Measurements from ENCODE around the gene PURB.
"Not testable (repeated sequence)": the region's sequence is repeated elsewhere in the genome, so short reads cannot be mapped to it uniquely, and the experiment has no call there.

The PURB gene

DNA sequence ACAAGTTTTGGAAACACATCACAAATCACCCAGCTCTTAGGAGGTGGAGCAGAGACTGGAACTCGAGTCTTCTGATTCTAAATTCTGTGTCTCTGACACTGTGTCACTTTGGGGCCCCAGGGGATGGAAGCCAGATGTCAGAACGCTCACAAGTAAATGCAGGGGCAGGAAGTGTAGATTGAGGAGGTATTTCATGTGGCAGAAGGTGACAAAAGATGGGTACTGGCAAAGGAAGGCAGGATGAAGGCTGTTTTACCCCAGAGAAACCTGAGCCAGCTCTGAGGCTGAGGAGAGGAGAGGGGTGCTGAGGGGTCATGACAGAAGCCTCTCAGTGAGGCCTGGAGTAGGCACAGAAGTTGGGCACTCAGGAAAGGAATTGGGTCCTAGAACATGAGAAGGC lies 6.0 kb upstream of the PURB start:
- no peak for DNase-seq (ENCODE audit: low read depth)

DNA sequence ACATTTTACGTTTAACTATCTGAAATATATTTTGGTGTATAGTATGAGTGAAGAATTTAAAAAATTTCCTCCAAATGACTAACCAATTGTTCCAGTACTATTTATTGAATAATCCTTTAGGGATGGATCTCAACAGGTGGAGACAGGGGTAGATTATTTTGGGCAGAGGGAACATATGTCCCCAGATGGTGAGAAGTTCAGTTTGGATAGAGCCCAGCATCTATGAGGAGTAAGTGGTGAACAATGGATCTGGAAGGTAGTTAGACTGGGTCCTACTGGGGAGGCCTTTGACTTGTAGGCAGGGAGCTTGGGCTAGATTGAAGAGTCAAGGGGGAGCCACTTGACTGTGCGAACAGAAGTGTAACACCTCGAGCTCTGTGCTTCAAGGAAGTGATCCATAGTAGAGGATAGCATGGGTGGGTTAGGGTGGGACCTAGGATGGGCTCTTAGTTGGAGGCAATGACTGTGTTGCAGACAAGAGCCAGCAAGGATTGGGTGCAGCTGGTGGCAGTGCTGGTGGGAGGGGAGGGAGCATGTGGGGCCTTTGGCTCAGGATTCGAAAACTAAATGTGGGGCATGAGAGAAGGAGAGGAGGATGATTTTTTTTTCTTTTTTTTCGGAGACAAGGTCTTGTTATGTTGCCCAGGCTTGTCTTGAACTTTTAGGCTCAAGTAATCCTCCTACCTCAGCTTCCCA lies 3.9 kb upstream of the PURB start:
- DNase-seq (ENCODE audit: low read depth): no peak

DNA sequence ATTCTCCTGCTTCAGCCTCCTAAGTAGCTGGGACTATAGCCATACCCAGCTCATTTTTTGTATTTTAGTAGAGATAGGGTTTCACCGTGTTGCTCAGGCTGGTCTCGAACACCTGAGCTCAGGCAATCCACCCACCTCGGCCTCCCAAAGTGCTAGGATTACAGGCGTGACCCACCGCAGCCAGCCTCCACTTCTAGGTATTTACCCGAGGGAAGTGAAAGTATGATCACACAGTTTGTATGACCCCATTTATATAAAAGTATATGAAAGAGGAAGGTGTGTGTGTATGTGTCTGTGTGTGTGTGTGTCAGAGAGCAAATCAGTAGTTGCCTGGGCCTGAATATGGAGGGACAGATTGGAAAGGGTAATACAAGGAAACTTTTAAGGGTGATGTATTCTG lies 2.0 kb upstream of the PURB start:
- DNase-seq (ENCODE audit: low read depth): no peak

DNA sequence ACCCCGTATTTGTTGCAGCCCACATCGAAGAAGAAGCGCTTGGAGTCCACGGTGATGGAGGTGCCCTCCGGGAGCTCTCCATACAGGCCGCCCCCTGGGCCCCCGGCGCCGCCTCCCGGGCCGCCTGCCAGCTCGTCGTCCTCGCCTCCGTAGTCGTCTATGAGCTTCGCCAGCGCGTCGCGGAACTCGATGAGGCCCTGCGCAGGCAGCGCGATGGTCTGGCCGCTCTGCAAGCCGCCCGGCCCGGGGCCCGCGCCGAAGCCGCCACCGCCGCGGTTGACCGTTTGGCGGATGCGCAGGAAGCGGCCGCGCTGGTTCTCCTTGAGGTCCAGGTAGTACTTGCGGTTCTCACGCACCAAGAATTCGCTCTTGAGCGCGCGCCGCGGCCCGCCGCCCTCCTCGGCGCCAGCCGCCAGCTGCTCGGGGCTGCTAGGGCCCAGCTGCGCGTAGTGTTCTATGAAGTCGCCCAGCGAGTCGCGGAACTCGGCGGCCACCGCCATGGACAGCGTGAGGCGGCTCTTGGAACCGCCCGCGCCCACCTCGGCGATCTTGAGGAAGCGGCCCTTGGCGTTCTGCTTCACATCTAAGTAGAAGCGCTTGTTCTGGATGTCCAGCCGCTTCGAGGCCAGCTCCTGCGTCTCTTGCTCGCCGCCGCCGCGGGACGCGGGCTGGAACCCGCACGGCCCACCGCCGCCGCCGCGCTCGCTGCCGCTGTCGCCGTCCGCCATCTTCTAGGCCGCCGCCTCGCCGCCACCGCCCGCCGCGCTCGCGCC lies 523 bp downstream of the PURB start:
- DNase-seq (ENCODE audit: low read depth): peak; percentile 37

DNA sequence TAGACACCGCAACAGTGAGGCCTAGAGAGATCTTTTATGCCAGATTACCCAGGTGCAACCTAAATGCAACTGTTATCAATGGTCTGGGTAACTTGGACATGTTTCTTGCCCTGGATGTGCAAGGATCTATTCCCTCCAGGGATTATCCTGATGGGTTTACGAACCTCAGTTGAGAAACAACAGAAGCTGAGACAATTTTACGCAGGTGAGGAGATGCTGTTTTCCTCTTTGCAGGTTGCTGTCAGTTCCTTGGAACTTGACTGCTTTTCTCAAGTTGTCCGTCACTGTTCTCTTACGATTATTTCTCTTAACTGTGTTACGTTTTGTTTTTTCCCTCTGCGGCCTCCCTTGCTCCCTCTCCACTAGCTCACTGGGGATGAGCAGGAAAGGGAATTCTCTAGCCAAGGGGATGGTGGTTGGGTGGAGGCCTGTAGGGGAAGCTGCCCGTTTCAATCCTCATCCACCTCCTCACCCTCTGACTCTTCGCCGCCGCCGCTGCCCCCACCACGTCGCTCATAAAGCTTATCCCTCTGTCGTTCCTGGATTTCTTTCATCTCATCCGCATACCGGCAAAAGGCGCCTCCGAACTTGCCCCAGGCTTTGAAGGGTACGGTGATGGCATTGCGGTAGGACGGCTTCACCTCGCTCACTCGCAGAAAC lies 1.2 kb downstream of the PURB start:
- DNase-seq (ENCODE audit: low read depth): no peak

DNA sequence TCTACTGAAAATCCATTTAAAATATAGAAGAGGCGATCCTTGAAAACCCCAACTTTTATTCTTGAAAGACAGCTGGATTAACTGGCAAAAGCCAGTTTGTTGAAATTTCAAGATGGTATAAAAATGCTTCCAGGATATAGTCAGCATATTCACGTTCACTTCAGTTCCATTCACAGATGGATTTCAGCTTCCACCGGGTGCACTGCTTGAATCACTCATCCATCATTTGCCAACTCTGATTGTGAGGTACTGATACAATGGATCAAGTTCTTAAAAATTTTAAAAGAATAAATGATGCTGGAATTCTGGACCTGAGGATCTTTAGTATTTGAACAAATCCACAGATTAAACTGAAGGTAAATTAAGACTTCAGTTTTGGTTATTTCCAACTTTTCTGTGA lies 2.4 kb downstream of the PURB start:
- no peak for DNase-seq (ENCODE audit: low read depth)

DNA sequence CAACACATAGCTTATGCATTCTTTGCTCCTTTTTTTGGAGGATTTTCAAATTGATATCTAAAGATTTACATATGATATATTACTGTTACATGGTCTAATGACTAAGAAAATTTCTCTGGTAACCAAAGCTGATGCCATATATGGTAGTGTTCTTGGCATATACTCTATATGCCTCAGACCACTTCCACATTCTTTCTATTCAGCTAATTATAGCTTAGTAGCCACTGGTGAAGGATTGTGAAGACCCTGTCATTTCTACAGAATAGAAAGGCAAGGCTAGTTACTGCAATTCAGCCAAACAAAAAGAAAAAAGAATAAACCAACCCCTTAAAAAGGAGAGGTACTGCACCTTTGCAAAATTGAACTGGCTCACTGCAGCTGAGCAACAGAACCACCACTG lies 3.7 kb downstream of the PURB start:
- DNase-seq (ENCODE audit: low read depth): no peak

DNA sequence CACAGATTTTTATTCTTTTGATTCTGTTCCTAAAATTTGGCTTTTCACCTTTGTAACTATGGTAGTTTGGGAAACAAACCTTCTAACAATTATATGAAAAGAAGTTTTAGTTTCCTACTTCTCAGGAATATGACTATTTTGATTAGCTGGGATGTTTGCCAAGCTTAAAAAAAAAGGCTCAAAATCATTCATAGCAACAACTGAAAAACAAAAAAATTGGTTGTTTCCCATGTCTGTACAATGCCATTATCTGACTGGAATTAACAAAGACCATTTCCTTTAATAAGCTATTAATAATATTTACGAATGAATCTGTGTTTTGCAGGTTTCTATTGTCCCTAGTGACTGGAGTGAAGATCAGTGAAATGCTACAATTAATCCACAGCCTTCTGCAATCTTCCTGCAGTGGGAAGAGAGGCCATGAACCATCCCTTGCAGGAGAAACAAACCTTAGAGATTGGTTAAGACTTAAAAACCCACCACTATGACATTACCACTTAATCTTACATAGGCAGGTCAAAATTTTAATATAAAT lies 4.2 kb downstream of the PURB start:
- DNase-seq (ENCODE audit: low read depth): no peak

DNA sequence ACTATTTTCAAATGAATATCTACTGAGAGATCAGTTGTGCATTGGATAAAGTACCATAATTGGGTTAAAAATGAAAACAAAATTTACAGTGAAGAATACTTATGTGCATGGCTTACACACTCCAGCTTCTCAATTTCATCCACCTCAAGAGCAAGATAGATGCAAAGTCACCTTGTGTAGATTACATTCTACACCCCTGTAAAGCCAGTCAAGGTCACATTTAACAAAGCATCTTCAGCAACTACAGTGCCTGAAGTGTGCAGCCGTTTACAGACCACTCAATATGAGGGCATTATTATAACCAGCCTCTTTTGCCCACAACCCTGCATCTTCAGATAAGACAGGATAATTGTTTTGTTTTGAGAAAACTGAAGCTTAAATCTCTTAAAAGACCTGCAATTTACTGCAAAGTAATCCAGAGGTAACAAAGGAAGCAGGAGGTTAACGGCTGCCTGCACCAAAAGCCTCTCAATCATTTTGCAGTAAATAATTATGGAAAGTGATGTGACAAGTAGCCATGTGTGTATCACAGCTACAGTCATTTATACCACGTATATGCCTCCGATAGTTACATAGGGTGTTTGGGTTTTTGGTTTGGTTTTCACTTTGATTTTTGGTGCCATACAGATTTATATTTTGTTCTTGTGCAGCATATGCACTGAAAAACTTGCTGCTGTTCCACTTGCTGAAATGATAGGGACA lies 4.9 kb downstream of the PURB start:
- DNase-seq (ENCODE audit: low read depth): no peak

DNA sequence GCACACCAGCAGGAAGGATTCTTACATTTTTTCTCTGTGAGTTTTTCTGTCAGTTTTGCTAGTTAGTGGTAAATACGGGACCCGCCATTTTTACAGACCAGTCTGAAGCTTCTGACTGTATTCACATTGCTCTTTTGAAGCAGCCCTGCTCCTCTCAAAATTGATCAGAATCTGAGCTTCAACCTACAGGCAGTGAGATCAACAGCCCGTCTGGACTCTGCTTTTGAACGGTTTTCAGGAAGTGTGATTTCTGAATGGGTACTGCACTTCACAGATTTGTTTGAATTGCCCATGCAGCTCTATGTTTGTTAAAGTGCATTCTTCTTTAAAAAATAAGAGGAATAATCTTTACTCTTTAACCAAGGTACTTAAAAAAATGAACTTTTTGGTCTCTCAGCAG lies 8.9 kb downstream of the PURB start:
- DNase-seq (ENCODE audit: low read depth): no peak

DNA sequence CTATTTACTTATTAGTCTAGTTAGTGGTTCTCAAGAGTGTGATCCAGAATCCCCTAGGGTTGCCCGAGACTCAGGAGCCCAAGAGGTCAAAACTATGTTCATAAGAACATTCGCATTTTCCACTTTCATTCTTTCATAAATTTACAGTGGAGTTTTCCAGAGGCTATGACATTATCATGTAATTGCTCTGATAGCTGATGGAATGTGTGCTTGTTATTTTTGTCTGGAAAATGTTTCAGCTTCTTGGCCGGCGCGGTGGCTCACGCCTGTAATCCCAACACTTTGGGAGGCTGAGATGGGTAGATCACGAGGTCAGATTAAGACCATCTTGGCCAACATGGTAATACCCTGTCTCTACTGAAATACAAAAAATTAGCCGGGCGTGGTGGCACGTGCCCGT lies 10.1 kb downstream of the PURB start:
- DNase-seq (ENCODE audit: low read depth): no peak

DNA sequence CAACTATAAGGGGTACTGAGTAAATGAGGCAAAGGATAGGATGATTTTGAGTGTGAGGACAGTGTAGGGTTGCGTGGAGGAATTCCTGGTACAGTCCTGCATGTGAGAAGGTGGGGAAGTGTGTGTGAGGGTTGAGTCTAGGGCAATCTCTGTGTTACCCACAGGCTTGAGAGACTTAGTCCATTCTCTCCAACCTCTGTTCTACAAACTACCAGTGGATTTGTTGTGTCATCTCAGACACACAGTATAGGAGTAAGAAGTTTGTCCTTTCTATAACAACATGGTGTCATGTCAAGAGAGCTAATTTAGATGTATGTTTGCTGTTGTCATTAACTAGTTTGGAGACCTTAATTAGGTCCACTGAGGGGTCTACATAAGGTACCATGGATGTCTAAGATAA lies 12.5 kb downstream of the PURB start:
- DNase-seq (ENCODE audit: low read depth): no peak

DNA sequence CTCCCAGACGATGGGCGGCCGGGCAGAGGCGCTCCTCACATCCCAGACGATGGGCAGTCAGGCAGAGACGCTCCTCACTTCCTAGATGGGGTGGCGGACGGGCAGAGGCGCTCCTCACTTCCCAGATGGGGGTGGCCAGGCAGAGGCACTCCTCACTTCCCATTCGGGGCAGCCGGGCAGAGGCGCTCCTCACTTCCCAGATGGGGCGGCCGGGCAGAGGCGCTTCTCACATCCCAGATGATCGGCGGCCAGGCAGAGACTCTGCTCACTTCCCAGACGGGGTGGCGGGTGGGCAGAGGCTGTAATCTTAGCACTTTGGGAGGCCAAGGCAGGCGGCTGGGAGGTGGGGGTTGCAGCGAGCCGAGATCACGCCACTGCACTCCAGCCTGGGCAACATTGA lies 13.4 kb downstream of the PURB start:
- DNase-seq (ENCODE audit: low read depth): not testable (repeated sequence)

DNA sequence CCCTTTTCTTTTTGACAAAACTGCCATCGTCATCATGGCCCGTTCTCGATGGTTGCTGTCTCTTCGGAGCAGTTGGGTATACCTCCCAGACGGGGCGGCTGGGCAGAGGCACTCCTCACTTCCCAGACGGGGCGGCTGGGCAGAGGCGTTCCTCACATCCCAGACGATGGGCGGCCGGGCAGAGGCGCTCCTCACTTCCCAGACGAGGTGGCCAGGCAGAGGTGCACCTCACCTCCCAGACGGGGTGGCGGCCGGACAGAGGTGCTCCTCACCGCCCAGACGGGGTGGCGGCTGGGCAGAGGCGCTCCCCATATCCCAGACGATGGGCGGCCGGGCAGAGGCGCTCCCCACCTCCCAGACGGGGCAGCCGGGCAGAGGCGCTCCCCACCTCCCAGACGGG lies 14.6 kb downstream of the PURB start:
- DNase-seq (ENCODE audit: low read depth): not testable (repeated sequence)

DNA sequence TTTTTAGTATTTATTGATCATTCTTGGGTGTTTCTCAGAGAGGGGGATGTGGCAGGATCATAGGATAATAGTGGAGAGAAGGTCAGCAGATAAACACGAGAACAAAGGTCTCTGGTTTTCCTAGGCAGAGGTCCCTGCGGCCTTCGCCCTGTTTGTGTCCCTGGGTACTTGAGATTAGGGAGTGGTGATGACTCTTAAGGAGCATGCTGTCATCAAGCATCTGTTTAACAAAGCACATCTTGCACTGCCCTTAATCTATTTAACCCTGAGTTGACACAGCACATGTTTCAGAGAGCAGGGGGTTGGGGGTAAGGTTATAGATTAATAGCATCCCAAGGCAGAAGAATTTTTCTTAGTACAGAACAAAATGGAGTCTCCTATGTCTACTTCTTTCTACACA lies 15.0 kb downstream of the PURB start:
- not testable (repeated sequence) for DNase-seq (ENCODE audit: low read depth)

DNA sequence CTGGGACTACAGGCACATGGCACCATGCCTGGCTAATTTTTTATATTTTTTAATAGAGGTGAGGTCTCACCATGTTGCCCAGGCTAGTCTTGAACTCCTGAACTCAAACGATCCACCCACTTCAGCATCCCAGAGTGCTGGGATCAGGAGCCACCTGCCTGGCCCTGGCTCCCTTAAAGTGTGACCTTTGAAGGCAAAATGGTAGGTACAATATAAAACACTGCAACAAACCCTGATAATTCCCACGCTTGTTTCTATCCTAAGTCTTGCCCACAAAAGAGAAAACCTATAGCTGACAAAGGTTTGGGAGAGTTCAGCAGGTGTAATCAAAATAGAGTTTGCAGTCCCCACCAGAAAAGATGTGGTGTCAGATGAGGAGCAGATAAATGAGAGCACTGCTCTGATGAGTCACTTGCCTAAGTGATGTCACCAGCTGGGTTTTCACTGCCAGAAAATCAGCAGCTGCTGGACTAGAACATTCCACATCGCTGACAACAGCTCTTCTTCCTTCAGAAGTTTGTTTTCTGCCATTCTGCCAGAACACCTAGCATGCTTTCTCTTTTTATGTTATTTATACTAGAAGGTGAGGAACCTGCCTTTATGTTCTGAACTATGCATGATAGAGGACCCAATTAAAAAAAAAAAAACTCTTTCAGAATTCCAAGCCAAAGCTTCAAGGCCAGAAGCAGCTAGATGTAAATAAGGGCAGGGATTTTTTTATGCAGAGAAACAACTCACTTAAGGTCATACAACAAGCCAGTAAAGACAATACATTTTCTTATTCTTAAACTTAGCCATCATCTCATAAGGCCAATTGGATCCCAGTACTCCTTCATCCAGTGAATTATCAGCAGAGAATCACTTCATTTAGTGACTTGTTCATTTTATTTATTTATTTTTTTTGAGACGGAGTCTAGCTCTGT lies 18.0 kb downstream of the PURB start:
- no peak for DNase-seq (ENCODE audit: low read depth)

DNA sequence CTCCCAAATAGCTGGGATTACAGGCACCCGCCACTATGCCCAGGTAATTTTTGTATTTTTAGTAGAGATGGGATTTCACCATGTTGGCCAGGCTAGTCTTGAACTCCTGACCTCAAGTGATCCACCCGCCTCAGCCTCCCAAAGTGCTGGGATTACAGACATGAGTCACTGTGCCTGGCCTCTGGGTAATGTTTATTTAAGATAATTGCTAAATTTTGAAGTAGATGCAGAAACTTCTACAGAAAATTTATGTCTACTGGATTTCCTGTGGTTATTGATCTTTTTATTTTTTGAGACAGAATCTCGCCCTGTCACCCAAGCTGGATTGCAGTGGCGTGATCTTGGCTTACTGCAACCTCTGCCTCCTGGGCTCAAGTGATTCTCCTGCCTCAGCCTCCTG lies 23.4 kb downstream of the PURB start:
- DNase-seq (ENCODE audit: low read depth): not testable (repeated sequence)

DNA sequence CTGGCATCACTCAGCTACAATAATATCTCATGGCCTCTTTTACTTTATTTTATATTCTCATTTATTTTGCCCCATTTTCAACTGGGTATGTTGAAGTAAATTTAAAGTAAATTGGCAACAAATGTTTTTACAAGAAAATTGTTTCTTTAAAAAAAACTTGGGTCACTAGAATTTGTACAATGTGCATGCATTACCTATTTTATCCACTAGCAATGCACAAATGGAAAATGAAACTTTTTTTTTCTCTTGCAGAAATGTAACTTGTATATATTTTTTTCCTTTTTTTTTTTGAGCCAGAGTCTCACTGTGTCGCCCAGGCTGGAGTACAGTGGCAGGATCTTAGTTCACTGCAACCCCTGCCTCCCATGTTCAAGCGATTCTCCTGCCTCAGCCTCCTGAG lies 27.2 kb downstream of the PURB start:
- no peak for DNase-seq (ENCODE audit: low read depth)

DNA sequence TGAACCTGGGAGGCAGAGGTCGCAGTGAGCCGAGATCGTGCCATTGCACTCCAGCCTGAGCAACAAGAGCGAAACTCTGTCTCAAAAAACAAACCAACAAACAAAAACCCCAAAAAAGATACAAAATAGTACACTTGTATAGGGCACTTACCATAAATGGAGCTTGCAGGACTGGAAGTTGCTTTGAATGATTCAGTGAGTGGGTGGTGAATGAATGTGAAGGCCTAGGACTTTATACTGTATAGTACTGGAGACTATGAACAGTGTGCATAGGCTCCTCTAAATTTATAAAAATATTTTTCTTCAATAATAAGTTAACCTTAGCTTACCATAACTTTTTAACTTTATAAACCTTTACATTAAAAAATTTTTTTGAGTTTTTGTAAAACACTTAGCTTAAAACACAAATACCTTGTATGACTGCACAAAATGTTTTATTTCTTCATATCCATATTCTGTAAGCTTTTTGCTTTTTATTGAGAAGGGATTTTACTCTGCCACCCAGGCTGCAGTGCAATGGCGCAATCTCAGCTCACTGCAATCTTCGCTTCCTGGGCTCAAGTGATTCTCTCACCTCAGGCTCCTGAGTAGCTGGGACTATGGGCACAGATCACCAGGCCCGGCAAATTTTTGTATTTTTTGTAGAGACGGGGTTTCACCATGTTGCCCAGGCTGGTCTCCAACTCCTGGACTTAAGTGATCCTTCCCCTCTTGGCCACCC lies 30.5 kb downstream of the PURB start:
- DNase-seq (ENCODE audit: low read depth): no peak

DNA sequence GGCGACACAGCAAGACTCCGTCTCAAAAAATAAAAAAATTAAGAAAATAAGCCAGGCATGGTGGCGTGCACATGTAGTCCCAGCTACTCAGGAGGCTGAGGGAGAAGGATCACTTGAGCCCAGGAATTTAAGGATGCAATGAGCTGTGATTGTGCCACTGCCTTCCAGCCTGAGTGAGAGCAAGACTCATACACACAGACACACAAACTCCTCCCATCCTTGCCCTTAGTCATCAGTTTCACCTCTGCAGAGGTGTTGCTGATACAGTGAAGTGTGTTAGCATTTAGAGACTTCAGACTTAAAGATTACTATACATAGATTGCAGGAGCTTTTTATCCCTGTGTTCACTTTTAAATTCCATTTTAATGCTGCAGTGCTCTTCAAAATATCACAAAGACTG lies 31.9 kb downstream of the PURB start:
- DNase-seq (ENCODE audit: low read depth): no peak

DNA sequence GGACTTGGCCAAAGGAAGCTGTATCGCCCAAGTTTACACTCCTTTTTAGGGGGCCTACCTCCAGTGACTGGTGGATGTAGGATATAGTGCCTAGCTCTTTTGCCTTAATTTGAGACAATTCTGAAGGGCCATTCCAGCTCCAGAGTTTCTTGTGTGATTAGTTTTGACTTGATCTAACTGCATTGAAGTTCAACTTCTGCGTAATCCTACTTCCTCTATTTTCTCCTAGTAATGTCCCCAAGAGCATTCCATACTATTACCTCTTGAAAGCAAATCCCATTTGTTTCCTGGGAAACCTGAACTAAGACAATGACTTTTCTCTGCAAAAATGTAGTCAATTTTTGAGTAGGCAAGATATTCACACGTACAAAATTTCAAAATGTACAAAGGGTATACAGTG lies 32.7 kb downstream of the PURB start:
- no peak for DNase-seq (ENCODE audit: low read depth)
